Inflammatory macrophage treated with lipopolysaccharide for 4 hours (primary cell): ENCODE data around the gene SARS1.
"Not testable (repeated sequence)": the region's sequence is repeated elsewhere in the genome, so short reads cannot be mapped to it uniquely, and the experiment has no call there.

Experiments used
- DNase-seq: peaks from one replicate; pipeline ENCODE4 v3.0.0-alpha.2; 2020

SARS1 gene

GRCh38 chr1:109193653-109194590 is 19.8 kb upstream of the SARS1 start:
- DNase-seq, result peak; percentile 59

- peak; percentile 51 for DNase-seq
Observed at GRCh38 chr1:109197158-109198042, 16.3 kb upstream of the SARS1 start.

- DNase-seq, result no peak
Observed at GRCh38 chr1:109198043-109198695, 15.5 kb upstream of the SARS1 start.

- DNase-seq, result no peak
Observed at GRCh38 chr1:109198745-109199144, 15.0 kb upstream of the SARS1 start.

GRCh38 chr1:109199710-109200109 is 14.0 kb upstream of the SARS1 start:
- no peak for DNase-seq

- peak; percentile 88 for DNase-seq
Observed at GRCh38 chr1:109201123-109201703, 12.5 kb upstream of the SARS1 start.

GRCh38 chr1:109204484-109204883 is 9.2 kb upstream of the SARS1 start:
- DNase-seq, result no peak

- DNase-seq, result no peak
Observed at GRCh38 chr1:109206339-109206738, 7.4 kb upstream of the SARS1 start.

- no peak for DNase-seq
Observed at GRCh38 chr1:109207467-109208103, 6.1 kb upstream of the SARS1 start.

- DNase-seq, result no peak
Observed at GRCh38 chr1:109208394-109208793, 5.3 kb upstream of the SARS1 start.

- no peak for DNase-seq
Observed at GRCh38 chr1:109208836-109209463, 4.8 kb upstream of the SARS1 start.

GRCh38 chr1:109210058-109210457 is 3.7 kb upstream of the SARS1 start:
- DNase-seq, result no peak

GRCh38 chr1:109213345-109213823 is 334 bp upstream of the SARS1 start:
- no peak for DNase-seq

GRCh38 chr1:109214695-109215623 is 1.2 kb downstream of the SARS1 start:
- peak; percentile 76 for DNase-seq

- DNase-seq, result no peak
Observed at GRCh38 chr1:109216662-109217061, 2.9 kb downstream of the SARS1 start.

GRCh38 chr1:109218516-109218915 is 4.8 kb downstream of the SARS1 start:
- no peak for DNase-seq

- DNase-seq, result not testable (repeated sequence)
Observed at GRCh38 chr1:109221201-109221600, 7.5 kb downstream of the SARS1 start.

- DNase-seq, result no peak
Observed at GRCh38 chr1:109225308-109225707, 11.6 kb downstream of the SARS1 start.

GRCh38 chr1:109225711-109226445 is 12.2 kb downstream of the SARS1 start:
- no peak for DNase-seq

GRCh38 chr1:109228167-109228566 is 14.4 kb downstream of the SARS1 start:
- no peak for DNase-seq
